ENCODE measurements around the gene AKT3.
A peak's percentile ranks its signal among the peaks of the same experiment; 100 is the strongest.

AKT3 gene

GRCh38 chr1:243734308-243734695 is 115.7 kb downstream of the AKT3 start:
- no peak for DNase-seq
- no peak overlapping the region for H3K27ac ChIP-seq (ENCODE audit: low read length)

GRCh38 chr1:243733670-243734307 is 116.3 kb downstream of the AKT3 start:
- DNase-seq: no peak
- no peaks in the 10 kb centered on the region for H3K9me3 ChIP-seq (replicated peaks; ENCODE audit: insufficient read depth, low read length)
- H3K27ac ChIP-seq (ENCODE audit: low read length): no peak overlapping the region
- H3F3A ChIP-seq (ENCODE audit: insufficient read depth, low read length): peaks cover 5% of the 10 kb centered on the region
- no peaks in the 10 kb centered on the region for H3K36me3 ChIP-seq (replicated peaks; ENCODE audit: insufficient read depth, low read length)
- TF ChIP-seq EZH2phosphoT487 (IDR thresholded peaks at IDR 0.05; ENCODE audit: low read length) (no peak), EZH2 (optimal IDR thresholded peaks at IDR 0.05; ENCODE audit: low read depth, low read length) (no peak), CTCF (IDR thresholded peaks at IDR 0.05; ENCODE audit: low read length) (no peak)
- H3K9ac ChIP-seq (ENCODE audit: low read length): no peak overlapping the region
- H3K27me3 ChIP-seq (replicated peaks; ENCODE audit: insufficient read depth, low read length): no peaks in the 10 kb centered on the region
- no peaks in the 10 kb centered on the region for H3K9me2 ChIP-seq (replicated peaks; ENCODE audit: insufficient read depth, low read length)
- no peaks in the 10 kb centered on the region for H4K20me1 ChIP-seq (ENCODE audit: insufficient read depth, low read length)
- no peak overlapping the region for H3K4me2 ChIP-seq (ENCODE audit: low read depth, low read length)
- H3K4me1 ChIP-seq (ENCODE audit: low read length): peaks cover 22% of the 10 kb centered on the region
- H3K79me2 ChIP-seq (ENCODE audit: low read length): no peaks in the 10 kb centered on the region
- no peak overlapping the region for H3K4me3 ChIP-seq (ENCODE audit: low read length)
- H2AFZ ChIP-seq (ENCODE audit: low read length): no peak overlapping the region

More at GRCh38 chr1:243734308-243734695, 115.7 kb downstream of the AKT3 start:
- no peak overlapping the region for H3K4me2 ChIP-seq (ENCODE audit: low read depth, low read length)
- no peaks in the 10 kb centered on the region; the same call in 1 of the 2 replicates for H3F3A ChIP-seq (ENCODE audit: insufficient read depth, low read length)
- H3K4me1 ChIP-seq (ENCODE audit: low read length): peaks cover 17% of the 10 kb centered on the region
- H3K4me3 ChIP-seq (ENCODE audit: low read length): no peak overlapping the region
- no peaks in the 10 kb centered on the region for H3K9me2 ChIP-seq (replicated peaks; ENCODE audit: insufficient read depth, low read length)
- no peak overlapping the region for H3K9ac ChIP-seq (ENCODE audit: low read length)
- TF ChIP-seq EZH2 (optimal IDR thresholded peaks at IDR 0.05; ENCODE audit: low read depth, low read length): no peak
- TF ChIP-seq EZH2phosphoT487 (IDR thresholded peaks at IDR 0.05; ENCODE audit: low read length): no peak
- no peak for TF ChIP-seq CTCF (IDR thresholded peaks at IDR 0.05; ENCODE audit: low read length)
- no peaks in the 10 kb centered on the region for H3K36me3 ChIP-seq (replicated peaks; ENCODE audit: insufficient read depth, low read length)
- H3K9me3 ChIP-seq (replicated peaks; ENCODE audit: insufficient read depth, low read length): no peaks in the 10 kb centered on the region
- no peaks in the 10 kb centered on the region for H3K27me3 ChIP-seq (replicated peaks; ENCODE audit: insufficient read depth, low read length)
- H2AFZ ChIP-seq (ENCODE audit: low read length): no peak overlapping the region
- H3K79me2 ChIP-seq (ENCODE audit: low read length): no peaks in the 10 kb centered on the region
- no peaks in the 10 kb centered on the region for H4K20me1 ChIP-seq (ENCODE audit: insufficient read depth, low read length)

GRCh38 chr1:243732637-243733036 is 117.4 kb downstream of the AKT3 start:
- H3K36me3 ChIP-seq (replicated peaks; ENCODE audit: insufficient read depth, low read length): no peaks in the 10 kb centered on the region
- no peaks in the 10 kb centered on the region for H3K9me2 ChIP-seq (replicated peaks; ENCODE audit: insufficient read depth, low read length)
- DNase-seq: no peak
- H4K20me1 ChIP-seq (ENCODE audit: insufficient read depth, low read length): no peaks in the 10 kb centered on the region
- H3K27ac ChIP-seq (ENCODE audit: low read length): peak overlapping the region; percentile 15; the same call in 1 of the 2 replicates
- H2AFZ ChIP-seq (ENCODE audit: low read length): no peak overlapping the region
- H3K79me2 ChIP-seq (ENCODE audit: low read length): no peaks in the 10 kb centered on the region
- H3K4me1 ChIP-seq (ENCODE audit: low read length): peaks cover 33% of the 10 kb centered on the region
- no peak overlapping the region for H3K9ac ChIP-seq (ENCODE audit: low read length)
- H3K4me2 ChIP-seq (ENCODE audit: low read depth, low read length): peak overlapping the region; percentile 29
- H3F3A ChIP-seq (ENCODE audit: insufficient read depth, low read length): peaks cover 16% of the 10 kb centered on the region
- no peaks in the 10 kb centered on the region for H3K27me3 ChIP-seq (replicated peaks; ENCODE audit: insufficient read depth, low read length)
- H3K4me3 ChIP-seq (ENCODE audit: low read length): no peak overlapping the region
- no peak for TF ChIP-seq EZH2 (optimal IDR thresholded peaks at IDR 0.05; ENCODE audit: low read depth, low read length)
- TF ChIP-seq EZH2phosphoT487 (IDR thresholded peaks at IDR 0.05; ENCODE audit: low read length): no peak
- no peak for TF ChIP-seq CTCF (IDR thresholded peaks at IDR 0.05; ENCODE audit: low read length)
- H3K9me3 ChIP-seq (replicated peaks; ENCODE audit: insufficient read depth, low read length): no peaks in the 10 kb centered on the region

Measured in MM.1S (cell line).